Measurements from ENCODE around the gene ADAD1.

Gene ADAD1

DNA sequence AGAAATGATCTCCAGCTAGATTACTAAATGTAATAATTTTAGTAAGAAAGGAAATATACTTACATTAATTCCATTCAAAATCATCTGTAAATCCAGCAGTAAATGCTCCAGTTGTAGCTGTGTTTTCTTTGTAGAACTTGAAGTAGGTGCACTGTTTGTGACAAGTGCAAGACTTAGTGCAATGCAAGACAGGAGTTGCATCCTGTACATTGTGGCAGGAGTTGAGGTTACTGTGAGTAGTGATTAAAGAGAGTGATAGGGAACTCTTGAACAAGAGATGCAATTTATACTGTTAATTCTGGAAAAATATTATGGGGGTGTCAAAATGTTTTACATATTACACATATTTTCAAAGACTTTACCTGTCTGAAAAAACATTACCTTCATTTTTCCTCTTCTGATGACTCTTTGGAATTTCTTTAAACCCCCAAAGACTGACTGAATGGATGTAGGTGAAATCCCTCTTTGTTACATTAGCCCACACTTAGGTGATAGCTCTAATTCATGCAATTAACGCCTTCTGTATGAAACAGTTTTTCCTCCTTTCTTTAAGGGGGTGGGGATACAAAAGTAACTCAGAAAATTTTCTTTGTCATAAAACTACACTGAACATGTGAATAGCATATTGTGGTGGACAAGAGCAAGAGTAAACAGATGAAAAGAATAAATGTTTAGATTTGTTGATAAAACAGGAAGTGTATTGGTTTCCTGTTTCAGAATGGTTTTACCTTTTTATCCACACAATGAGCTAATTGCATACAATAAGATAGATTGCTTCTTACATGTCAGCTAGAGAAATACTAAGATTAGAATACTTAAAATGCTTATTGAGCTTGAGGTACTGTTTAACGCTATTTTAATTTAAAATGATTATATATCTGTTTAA lies 77.7 kb downstream of the ADAD1 start, which contains the start of gene IL2:
IL2 (minus strand) TSS at position 495 of the 886 bp plus-strand sequence; CDS start at position 210, 285 bp downstream.
- no peak for DNase-seq

DNA sequence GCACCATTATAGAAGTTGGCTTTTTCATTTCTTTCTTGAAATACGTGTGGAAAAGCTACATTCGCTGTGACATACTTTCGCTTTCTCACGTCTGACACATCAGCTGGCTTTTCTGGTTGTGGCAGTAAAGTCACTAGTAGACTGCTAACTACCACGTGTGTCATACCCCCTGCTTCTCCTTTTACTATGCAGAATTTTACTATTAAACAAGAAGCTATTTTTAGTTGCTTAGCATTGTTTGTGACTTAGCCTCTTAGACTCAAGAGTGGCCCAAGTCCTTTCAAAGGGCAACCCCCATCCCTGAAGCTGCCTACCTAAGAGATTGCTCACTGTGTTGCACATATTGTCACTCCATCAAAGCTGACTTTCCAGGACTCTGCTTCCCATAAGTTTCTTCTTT lies 79.8 kb downstream of the ADAD1 start:
- DNase-seq: no peak

DNA sequence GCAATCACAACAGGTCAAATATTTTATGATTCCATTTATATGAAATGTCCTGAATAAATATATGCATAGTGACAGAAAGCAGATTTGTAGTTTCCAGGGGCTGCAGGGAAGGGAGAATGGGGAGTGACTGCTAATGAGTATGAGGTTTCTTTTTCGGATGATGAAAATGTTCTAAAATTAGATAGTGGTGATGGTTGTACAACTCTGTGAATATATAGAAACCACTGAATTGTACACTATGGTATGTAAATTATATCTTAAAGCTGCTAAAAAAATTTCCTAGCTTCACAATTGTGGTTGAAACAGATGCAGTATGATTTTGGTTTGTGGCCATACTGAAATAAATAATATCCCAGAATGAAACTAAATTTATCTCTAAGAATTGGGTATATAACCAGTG lies 90.6 kb downstream of the ADAD1 start:
- no peak for DNase-seq

DNA sequence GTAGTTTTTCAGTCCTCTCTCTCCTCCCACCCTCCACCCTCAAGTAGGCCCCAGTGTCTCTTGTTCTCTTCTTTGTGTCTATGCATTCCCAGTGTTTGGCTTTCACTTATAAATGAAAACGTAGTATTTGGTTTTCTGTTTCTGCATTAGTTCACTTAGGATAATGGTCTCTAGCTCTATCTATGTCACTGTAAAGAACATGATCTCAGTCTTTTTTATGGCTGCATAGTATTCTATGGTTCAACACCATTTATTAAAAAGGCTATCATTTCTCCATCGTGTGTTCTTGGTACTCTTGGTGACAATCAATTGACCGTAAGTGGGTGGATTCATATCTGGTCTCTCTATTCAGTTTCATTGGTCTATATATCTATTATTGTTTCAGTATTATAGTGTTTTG lies 96.4 kb downstream of the ADAD1 start:
- DNase-seq: no peak

DNA sequence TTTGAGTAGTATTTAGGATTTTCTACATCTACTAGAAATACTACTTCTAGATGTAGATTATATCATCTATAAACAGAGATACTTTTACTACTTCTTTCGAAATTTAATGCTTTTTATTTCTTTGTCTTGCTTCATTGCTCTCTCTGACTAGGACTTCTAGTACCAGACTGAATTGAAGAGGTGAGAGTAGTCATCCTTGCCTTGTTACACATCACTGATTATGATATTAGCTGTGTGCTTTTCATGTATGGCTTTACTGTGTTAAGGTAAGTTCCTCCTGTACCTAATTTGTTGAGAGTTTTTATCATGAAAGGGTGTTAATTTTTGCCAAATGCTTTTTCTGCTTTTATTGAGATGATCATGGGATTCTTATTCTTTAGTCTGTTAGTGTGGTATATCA lies 97.3 kb downstream of the ADAD1 start:
- no peak for DNase-seq

DNA sequence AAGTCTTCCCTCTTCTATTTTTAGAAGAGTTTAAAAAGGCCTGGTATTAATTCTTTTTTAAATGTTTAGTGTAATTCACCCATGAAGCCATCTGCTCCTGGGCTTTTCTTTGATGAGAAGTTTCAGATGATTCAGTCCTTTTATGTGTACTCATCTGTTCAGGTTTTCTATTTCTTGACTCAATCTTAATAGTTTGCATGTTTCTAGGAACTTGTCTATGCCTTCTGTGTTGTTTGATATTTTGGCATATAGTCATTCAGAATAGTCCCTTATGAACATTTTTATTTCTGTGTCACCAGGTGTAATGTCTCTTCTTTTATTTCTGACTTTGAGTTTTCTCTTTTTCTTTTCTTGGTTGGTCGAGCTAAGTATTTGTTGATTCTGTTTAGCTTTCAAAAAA lies 97.9 kb downstream of the ADAD1 start:
- DNase-seq: no peak
